Small intestine (tissue), 7 donors: ENCODE measurements around the gene ERFE. TPM values are rescaled to one million over a fixed set of nuclear protein-coding genes. Genes with fewer than 3 reads are reported as not detected.
A peak's percentile ranks its signal among the peaks of the same experiment; 100 is the strongest.

Source experiments
- DNase-seq, 2 donors: peaks; one replicate each; pipeline versions ENCODE4 v3.0.0 to v3.0.0-alpha.2; 2013
- FAIRE-seq: peaks from 2 replicates; lab custom pipeline; 2012; peaks lifted over from hg19 to GRCh38; lab: Jason Lieb, UNC
- H3K27ac ChIP-seq, 3 donors: one replicate each; pipeline ENCODE4 v1.5.1; 2013; ENCODE audit warnings: low read length in 2 of 3, mild to moderate bottlenecking in 2 of 3, control low read depth in 1 of 3, inconsistent platforms in 1 of 3, low read depth in 1 of 3, moderate library complexity in 1 of 3
- H3K27me3 ChIP-seq, 3 donors: one replicate each; pipeline ENCODE4 v1.6.1; 2013; ENCODE audit warnings: low read length in 3 of 3, inconsistent platforms in 1 of 3; ENCODE audit not compliant: control insufficient read depth in 3 of 3, insufficient read depth in 3 of 3
- H3K36me3 ChIP-seq, 3 donors: one replicate each; pipeline ENCODE4 v1.6.1; 2013; ENCODE audit warnings: low read length in 3 of 3, inconsistent platforms in 1 of 3, low read depth in 1 of 3, mild to moderate bottlenecking in 1 of 3, moderate library complexity in 1 of 3; ENCODE audit not compliant: control insufficient read depth in 3 of 3, insufficient read depth in 2 of 3
- H3K4me1 ChIP-seq, 3 donors: one replicate each; pipeline ENCODE4 v1.6.1; 2013; ENCODE audit warnings: low read length in 2 of 3, inconsistent platforms in 1 of 3, low read depth in 1 of 3, mild to moderate bottlenecking in 1 of 3, moderate library complexity in 1 of 3; ENCODE audit not compliant: control insufficient read depth in 3 of 3, insufficient read depth in 2 of 3
- H3K4me3 ChIP-seq, 3 donors: one replicate each; pipeline ENCODE4 v1.5.1; 2013; ENCODE audit warnings: low read length in 3 of 3, control low read depth in 1 of 3, inconsistent platforms in 1 of 3, low read depth in 1 of 3, mild to moderate bottlenecking in 1 of 3, moderate library complexity in 1 of 3
- H3K9me3 ChIP-seq, 2 donors: one replicate each; pipeline ENCODE4 v1.6.1; 2013; ENCODE audit warnings: low read depth in 1 of 2, low read length in 1 of 2; ENCODE audit not compliant: control insufficient read depth in 2 of 2, insufficient read depth in 1 of 2
- WGBS, 3 donors: extraction: QIAGEN DNeasy Blood & Tissue Kit; methylation state at CpG; one replicate each; pipeline ENCODE4 v1.1.7; 2013; 5-methylcytosine and 5-hydroxymethylcytosine counted together
- polyA plus RNA-seq, 4 donors: library from polyadenylated mRNA; stranded (reverse) in 3 of 4; unstranded in 1 of 4; fragments of 200-250 nt in 3 of 4; fragments of 120-200 nt in 1 of 4; gene quantifications; one replicate each; pipeline versions ENCODE4 v1.2.1 to v1.2.3, GENCODE V29; 2013
- donor health status: healthy with polysubstance abuse.
- donor health status: control.
- donor health status: control.
- donor health status: Bipolar disorder and iron deficiency.
- donor health status: healthy.

The ERFE gene
- polyA plus RNA-seq, 4 donors: 0.92 to 1.8 TPM; not detected in 2

GRCh38 chr2:238190445-238190844 lies 31.7 kb downstream of the ERFE start:
- no peaks in the 10 kb centered on the region for H3K9me3 ChIP-seq
- no peak for FAIRE-seq
- peaks cover 12 to 44% (median 17%) of the 10 kb centered on the region in 3 donors for H3K36me3 ChIP-seq
- WGBS, 3 donors: 90 to 94% (median 90%) methylated on average over 2 of the region's 2 CpGs
- no peaks in the 10 kb centered on the region for H3K4me1 ChIP-seq
- H3K27ac ChIP-seq: no peak overlapping the region
- no peak for DNase-seq
- H3K4me3 ChIP-seq: no peak overlapping the region
- H3K27me3 ChIP-seq: no peaks in the 10 kb centered on the region

DNA sequence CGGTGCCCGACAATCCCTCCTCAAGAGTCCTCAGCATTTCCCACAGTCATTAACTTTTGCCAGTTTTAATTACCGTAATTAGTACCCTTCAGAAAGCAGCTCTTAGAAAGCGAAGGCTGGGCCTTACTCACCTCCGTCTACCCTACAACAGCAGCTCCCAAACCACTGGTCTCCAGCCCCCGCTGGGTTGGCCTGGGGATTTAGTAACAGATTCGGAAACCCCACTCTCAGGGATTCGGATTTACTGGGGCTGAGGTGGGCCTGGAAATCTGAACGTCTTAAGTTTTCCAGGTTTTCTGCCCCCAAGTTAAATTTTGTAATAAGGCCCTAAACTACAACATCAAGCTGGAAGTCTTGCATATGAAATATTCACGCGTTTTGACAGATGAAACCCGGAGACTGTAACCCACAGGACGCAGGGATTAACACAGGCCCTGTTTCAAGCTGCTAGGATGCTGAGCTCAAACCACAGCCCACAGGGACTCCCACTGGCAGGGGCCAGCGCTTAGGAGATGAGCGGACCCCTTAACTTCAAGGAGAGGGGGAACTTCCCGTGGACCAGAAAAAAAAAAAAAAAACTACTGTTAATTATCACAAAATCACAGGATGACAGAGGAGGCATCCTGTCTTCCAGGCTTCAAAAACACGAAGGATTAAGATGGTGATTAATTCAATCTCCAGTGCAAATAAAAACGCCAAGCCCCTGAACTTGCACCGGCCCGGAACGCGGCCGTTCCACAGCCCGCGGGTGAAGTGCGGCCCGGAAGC lies 43.7 kb downstream of the ERFE start:
- H3K4me3 ChIP-seq: peak overlapping the region; percentile 57 to 98 (median 93)
- peaks cover 3 to 16% (median 8%) of the 10 kb centered on the region in 3 donors for H3K4me1 ChIP-seq
- peaks cover 0 to 5% (median 0%) of the 10 kb centered on the region in 3 donors for H3K36me3 ChIP-seq
- no peaks in the 10 kb centered on the region for H3K27me3 ChIP-seq
- peak overlapping the region; percentile 27 to 98 (median 96) for H3K27ac ChIP-seq
- peak; percentile 10 to 40 for DNase-seq
- WGBS, 3 donors: 1 to 7% (median 4%) methylated on average over 27 of the region's 27 CpGs
- FAIRE-seq: no peak
- no peaks in the 10 kb centered on the region for H3K9me3 ChIP-seq

GRCh38 chr2:238203094-238203972 lies 44.6 kb downstream of the ERFE start, which contains the start of gene ILKAP:
Gene ILKAP (minus strand): TSS chr2:238203695. CDS start chr2:238203553, 142 bp downstream.
- H3K9me3 ChIP-seq: no peaks in the 10 kb centered on the region
- 0% methylated on average over 57 to 126 of the region's 126 CpGs for WGBS, 3 donors
- H3K27me3 ChIP-seq: no peaks in the 10 kb centered on the region
- no peak for FAIRE-seq
- peaks cover 3 to 16% (median 8%) of the 10 kb centered on the region in 3 donors for H3K4me1 ChIP-seq
- H3K4me3 ChIP-seq: peak within 1 kb of the TSS; percentile 57 to 98 (median 93)
- H3K36me3 ChIP-seq: peaks cover 0 to 5% (median 0%) of the 10 kb centered on the region in 3 donors
- DNase-seq: peak; percentile 90 to 95
- H3K27ac ChIP-seq: peak within 1 kb of the TSS; percentile 32 to 98 (median 96)

GRCh38 chr2:238203973-238204683 lies 45.4 kb downstream of the ERFE start:
- H3K4me1 ChIP-seq: peaks cover 3 to 16% (median 8%) of the 10 kb centered on the region in 3 donors
- DNase-seq (no peak), FAIRE-seq (no peak)
- H3K27ac ChIP-seq: peak overlapping the region; percentile 32 to 89 (median 39)
- H3K4me3 ChIP-seq: peak overlapping the region; percentile 28 to 98 (median 93)
- H3K9me3 ChIP-seq: no peaks in the 10 kb centered on the region
- peaks cover 0 to 5% (median 0%) of the 10 kb centered on the region in 3 donors for H3K36me3 ChIP-seq
- 53 to 61% (median 59%) methylated on average over 16 to 18 of the region's 18 CpGs for WGBS, 3 donors
- H3K27me3 ChIP-seq: no peaks in the 10 kb centered on the region

DNA sequence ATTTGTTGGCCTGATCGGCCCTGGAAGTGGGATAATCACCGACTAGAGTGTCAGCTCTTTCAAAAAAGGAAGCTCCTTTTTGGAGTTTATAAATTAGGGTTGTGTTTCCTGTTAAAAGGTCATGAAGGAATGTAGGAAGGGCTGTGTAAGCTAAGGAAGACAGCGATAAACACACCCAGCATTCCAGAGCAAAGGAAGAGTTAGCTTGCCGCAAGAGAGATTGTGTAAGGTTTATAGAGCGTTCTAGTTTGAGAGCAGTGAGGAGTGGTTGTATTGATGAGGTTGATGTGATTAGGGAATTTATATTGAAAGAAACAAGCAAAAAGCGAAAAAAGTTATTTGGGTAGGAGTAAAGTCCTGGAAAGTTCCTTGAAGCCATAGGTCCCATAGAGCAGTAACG lies 48.2 kb downstream of the ERFE start:
- no peak for DNase-seq
- 78 to 88% (median 84%) methylated on average over 7 of the region's 7 CpGs for WGBS, 3 donors
- no peak overlapping the region for H3K4me3 ChIP-seq
- H3K4me1 ChIP-seq: peaks cover 3 to 7% (median 3%) of the 10 kb centered on the region in 3 donors
- FAIRE-seq: no peak
- H3K9me3 ChIP-seq: no peaks in the 10 kb centered on the region
- no peak overlapping the region for H3K27ac ChIP-seq
- H3K36me3 ChIP-seq: no peaks in the 10 kb centered on the region
- peaks cover 0 to 7% (median 0%) of the 10 kb centered on the region in 3 donors for H3K27me3 ChIP-seq

- Histone ChIP-seq H3K27me3 (no peaks in the 10 kb centered on the region), H3K36me3 (no peaks in the 10 kb centered on the region), H3K4me3 (no peak overlapping the region), H3K27ac (peak overlapping the region in 1 of 3 donors; percentile 8), H3K9me3 (no peaks in the 10 kb centered on the region), H3K4me1 (no peaks in the 10 kb centered on the region)
- FAIRE-seq: no peak
- 46 to 80% (median 46%) methylated on average over 2 of the region's 2 CpGs for WGBS, 3 donors
- peak in 1 of 2 donors; percentile 29 for DNase-seq
Measured at GRCh38 chr2:238216651-238217184, 57.9 kb downstream of the ERFE start.
